ENCODE data around the gene PRG2.
A peak's percentile ranks its signal among the peaks of the same experiment; 100 is the strongest.
"Not testable (repeated sequence)": the region's sequence is repeated elsewhere in the genome, so short reads cannot be mapped to it uniquely, and the experiment has no call there.

The PRG2 gene

DNA sequence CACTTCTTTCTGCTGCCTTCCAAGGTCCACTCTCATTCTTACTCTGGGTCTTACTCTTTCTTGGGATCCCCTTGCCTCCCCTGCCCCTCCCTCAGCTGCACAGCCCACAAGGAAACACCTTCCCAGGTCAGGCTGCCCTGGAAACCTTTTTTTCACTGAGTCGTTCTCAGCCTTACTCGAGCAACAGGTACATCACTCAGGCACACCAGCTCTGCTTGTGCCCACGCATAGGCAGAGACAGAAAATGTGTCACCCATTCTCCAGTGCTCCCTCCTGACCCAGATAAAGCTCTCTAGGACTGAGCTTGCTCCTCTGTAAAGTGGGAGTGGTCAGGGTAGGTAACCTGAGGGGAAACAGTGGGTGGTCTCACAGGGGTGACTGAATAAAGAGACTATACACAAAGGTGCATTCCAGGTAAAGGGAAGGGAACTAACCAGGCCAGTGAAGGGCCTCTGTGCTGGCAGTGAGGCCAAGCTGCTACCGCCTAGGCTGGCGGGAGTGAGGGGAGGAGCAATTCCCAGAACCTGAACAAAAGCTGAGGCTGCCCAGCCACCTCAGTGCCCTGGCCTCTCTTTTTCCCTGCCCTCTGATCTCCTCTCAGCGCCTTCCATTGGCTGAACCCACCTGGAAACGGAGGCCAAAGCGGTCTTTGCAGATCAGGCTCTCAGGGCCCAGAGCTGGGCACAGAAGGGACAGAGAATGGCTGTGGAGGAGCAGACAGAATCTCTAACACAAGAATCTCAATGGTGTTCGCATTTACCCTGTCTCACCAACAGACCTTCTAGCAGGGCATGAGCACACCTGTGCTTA lies 25.4 kb downstream of the PRG2 start:
- no peak overlapping the region for H2BK5ac ChIP-seq (ENCODE audit: low read length)
- H2BK120ac ChIP-seq (ENCODE audit: low read depth, low read length) = no peak overlapping the region
- H2AFZ ChIP-seq (ENCODE audit: low read length) = peak overlapping the region; percentile 65
- peak overlapping the region; percentile 6 for H3K18ac ChIP-seq (ENCODE audit: low read length)
- H3K36me3 ChIP-seq (replicated peaks in 1 of 2; ENCODE audit: control insufficient read depth in 2 of 2, insufficient read depth in 2 of 2, low read length in 2 of 2) = no peaks in the 10 kb centered on the region
- no CpG with 5 or more reads among the region's 9 CpGs for WGBS, 2 donors (ENCODE audit: extremely low coverage in 2 of 2, insufficient read length in 2 of 2, insufficient replicate concordance in 1 of 2)
- no peak overlapping the region for H3K14ac ChIP-seq (ENCODE audit: low read length)
- no peak overlapping the region for H4K8ac ChIP-seq (ENCODE audit: low read depth, low read length)
- H3K9ac ChIP-seq (ENCODE audit: low read depth, low read length, poor library complexity) = no peak overlapping the region
- H3K4ac ChIP-seq (ENCODE audit: low read length) = no peak overlapping the region
- H3K4me1 ChIP-seq (ENCODE audit: control insufficient read depth in 2 of 2, insufficient read depth in 1 of 2, low read depth in 1 of 2, low read length in 2 of 2) = peaks cover 8 to 13% of the 10 kb centered on the region in 2 donors
- no peak overlapping the region for H2BK15ac ChIP-seq (ENCODE audit: low read length)
- no peak overlapping the region for H4K91ac ChIP-seq (ENCODE audit: low read depth, low read length, poor library complexity)
- H3K27me3 ChIP-seq (ENCODE audit: control insufficient read depth in 3 of 3, insufficient read depth in 3 of 3, low read depth in 1 of 3, low read length in 3 of 3) = peaks cover 0 to 27% (median 0%) of the 10 kb centered on the region in 3 experiments
- no peak overlapping the region for H3K27ac ChIP-seq (replicated peaks; ENCODE audit: low read length)
- no peak overlapping the region for H2BK12ac ChIP-seq (ENCODE audit: low read length)
- H3K4me3 ChIP-seq (ENCODE audit: low read length in 2 of 2) = no peak overlapping the region
- H3K9me3 ChIP-seq (replicated peaks in 1 of 2; ENCODE audit: control insufficient read depth in 2 of 2, insufficient read depth in 1 of 2, low read depth in 1 of 2, low read length in 2 of 2) = no peaks in the 10 kb centered on the region
- no peak overlapping the region for H3K4me2 ChIP-seq (ENCODE audit: insufficient read depth, low read length, poor library complexity, severe bottlenecking)
- H2AK5ac ChIP-seq (ENCODE audit: low read depth, low read length) = no peak overlapping the region
- H3K23ac ChIP-seq (ENCODE audit: low read depth, low read length, poor library complexity) = no peak overlapping the region
- DNase-seq (ENCODE audit: low spot score) = no peak
- no peaks in the 10 kb centered on the region for H3K79me1 ChIP-seq (ENCODE audit: low read depth, low read length)

- Histone ChIP-seq H3K4me2 (ENCODE audit: insufficient read depth, low read length, poor library complexity, severe bottlenecking) (no peak overlapping the region), H3K4me3 (ENCODE audit: low read length in 2 of 2) (no peak overlapping the region), H3K36me3 (replicated peaks in 1 of 2; ENCODE audit: control insufficient read depth in 2 of 2, insufficient read depth in 2 of 2, low read length in 2 of 2) (no peaks in the 10 kb centered on the region), H2BK120ac (ENCODE audit: low read depth, low read length) (no peak overlapping the region), H2BK15ac (ENCODE audit: low read length) (no peak overlapping the region), H3K4ac (ENCODE audit: low read length) (no peak overlapping the region), H4K8ac (ENCODE audit: low read depth, low read length) (no peak overlapping the region), H3K23ac (ENCODE audit: low read depth, low read length, poor library complexity) (no peak overlapping the region), H2BK12ac (ENCODE audit: low read length) (no peak overlapping the region), H4K91ac (ENCODE audit: low read depth, low read length, poor library complexity) (no peak overlapping the region), H3K79me1 (ENCODE audit: low read depth, low read length) (no peaks in the 10 kb centered on the region), H3K27ac (replicated peaks; ENCODE audit: low read length) (no peak overlapping the region), H3K9ac (ENCODE audit: low read depth, low read length, poor library complexity) (no peak overlapping the region), H3K18ac (ENCODE audit: low read length) (no peak overlapping the region), H3K9me3 (replicated peaks in 1 of 2; ENCODE audit: control insufficient read depth in 2 of 2, insufficient read depth in 1 of 2, low read depth in 1 of 2, low read length in 2 of 2) (no peaks in the 10 kb centered on the region), H2AFZ (ENCODE audit: low read length) (no peak overlapping the region), H3K14ac (ENCODE audit: low read length) (no peak overlapping the region), H2BK5ac (ENCODE audit: low read length) (peak overlapping the region; percentile 7), H3K27me3 (ENCODE audit: control insufficient read depth in 3 of 3, insufficient read depth in 3 of 3, low read depth in 1 of 3, low read length in 3 of 3) (peaks cover 0 to 32% (median 0%) of the 10 kb centered on the region in 3 experiments), H3K4me1 (ENCODE audit: control insufficient read depth in 2 of 2, insufficient read depth in 1 of 2, low read depth in 1 of 2, low read length in 2 of 2) (peaks cover 10 to 13% of the 10 kb centered on the region in 2 donors), H2AK5ac (ENCODE audit: low read depth, low read length) (no peak overlapping the region)
- WGBS, 2 donors (ENCODE audit: extremely low coverage in 2 of 2, insufficient read length in 2 of 2, insufficient replicate concordance in 1 of 2) = no CpG with 5 or more reads among the region's 7 CpGs
- DNase-seq (ENCODE audit: low spot score) = no peak
Observed at GRCh38 chr11:57363131-57364080, 27.0 kb downstream of the PRG2 start.

DNA sequence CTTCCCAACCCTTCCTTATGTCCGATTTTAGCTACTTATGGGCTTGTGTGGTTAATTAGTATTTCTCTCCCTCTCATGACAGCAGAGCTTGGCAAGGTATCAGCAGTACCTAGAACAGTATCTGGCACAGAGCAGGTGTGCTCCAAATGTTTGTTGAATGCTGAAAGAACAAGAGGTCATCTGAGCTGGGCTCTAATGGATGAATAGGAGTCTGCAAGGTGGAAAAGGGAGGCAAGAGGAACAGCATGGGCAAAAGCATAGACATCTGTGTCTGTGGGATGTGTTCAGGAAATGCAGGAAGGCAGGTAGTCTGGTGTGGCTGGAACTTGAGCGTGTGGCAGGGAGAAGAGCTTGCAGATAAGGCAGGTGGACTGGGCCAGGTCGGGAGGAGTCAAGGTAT lies 28.5 kb downstream of the PRG2 start:
- H2BK5ac ChIP-seq (ENCODE audit: low read length) = no peak overlapping the region
- no peak overlapping the region for H3K18ac ChIP-seq (ENCODE audit: low read length)
- H3K4ac ChIP-seq (ENCODE audit: low read length) = no peak overlapping the region
- H3K9ac ChIP-seq (ENCODE audit: low read depth, low read length, poor library complexity) = no peak overlapping the region
- no peak overlapping the region for H2BK120ac ChIP-seq (ENCODE audit: low read depth, low read length)
- H2AK5ac ChIP-seq (ENCODE audit: low read depth, low read length) = no peak overlapping the region
- H3K23ac ChIP-seq (ENCODE audit: low read depth, low read length, poor library complexity) = no peak overlapping the region
- peaks cover 0 to 36% (median 0%) of the 10 kb centered on the region in 3 experiments for H3K27me3 ChIP-seq (ENCODE audit: control insufficient read depth in 3 of 3, insufficient read depth in 3 of 3, low read depth in 1 of 3, low read length in 3 of 3)
- H3K9me3 ChIP-seq (replicated peaks in 1 of 2; ENCODE audit: control insufficient read depth in 2 of 2, insufficient read depth in 1 of 2, low read depth in 1 of 2, low read length in 2 of 2) = no peaks in the 10 kb centered on the region
- H3K79me1 ChIP-seq (ENCODE audit: low read depth, low read length) = no peaks in the 10 kb centered on the region
- H3K4me2 ChIP-seq (ENCODE audit: insufficient read depth, low read length, poor library complexity, severe bottlenecking) = no peak overlapping the region
- H4K91ac ChIP-seq (ENCODE audit: low read depth, low read length, poor library complexity) = no peak overlapping the region
- no peak overlapping the region for H2BK15ac ChIP-seq (ENCODE audit: low read length)
- no CpG with 5 or more reads among the region's 3 CpGs for WGBS, 2 donors (ENCODE audit: extremely low coverage in 2 of 2, insufficient read length in 2 of 2, insufficient replicate concordance in 1 of 2)
- no peak for DNase-seq (ENCODE audit: low spot score)
- H2AFZ ChIP-seq (ENCODE audit: low read length) = no peak overlapping the region
- H4K8ac ChIP-seq (ENCODE audit: low read depth, low read length) = no peak overlapping the region
- peak overlapping the region; percentile 40 for H3K14ac ChIP-seq (ENCODE audit: low read length)
- no peak overlapping the region for H3K27ac ChIP-seq (replicated peaks; ENCODE audit: low read length)
- no peaks in the 10 kb centered on the region for H3K36me3 ChIP-seq (replicated peaks in 1 of 2; ENCODE audit: control insufficient read depth in 2 of 2, insufficient read depth in 2 of 2, low read length in 2 of 2)
- H3K4me3 ChIP-seq (ENCODE audit: low read length in 2 of 2) = peak overlapping the region in 1 of 2 donors; percentile 3
- H3K4me1 ChIP-seq (ENCODE audit: control insufficient read depth in 2 of 2, insufficient read depth in 1 of 2, low read depth in 1 of 2, low read length in 2 of 2) = peaks cover 10 to 13% of the 10 kb centered on the region in 2 donors
- no peak overlapping the region for H2BK12ac ChIP-seq (ENCODE audit: low read length)

DNA sequence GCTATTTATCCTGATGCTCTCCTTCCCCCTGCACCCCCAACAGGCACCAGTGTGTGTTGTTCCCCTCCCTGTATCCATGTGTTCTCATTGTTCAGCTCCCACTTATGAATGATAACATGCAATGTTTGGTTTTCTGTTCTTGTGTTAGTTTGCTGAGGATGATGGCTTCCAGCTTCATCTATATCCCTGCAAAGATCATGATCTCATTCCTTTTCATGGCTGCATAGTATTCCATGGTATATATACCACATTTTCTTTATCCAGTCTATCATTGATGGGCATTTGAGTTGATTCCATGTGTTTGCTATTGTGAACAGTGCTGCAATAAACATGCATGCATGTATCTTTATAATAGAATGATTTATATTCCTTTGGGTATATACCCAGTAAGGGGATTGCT lies 29.0 kb downstream of the PRG2 start:
- not testable (repeated sequence) for H3K4ac ChIP-seq (ENCODE audit: low read length); H2BK15ac ChIP-seq (ENCODE audit: low read length); H4K8ac ChIP-seq (ENCODE audit: low read depth, low read length); H2BK5ac ChIP-seq (ENCODE audit: low read length); H3K23ac ChIP-seq (ENCODE audit: low read depth, low read length, poor library complexity); H3K4me3 ChIP-seq (ENCODE audit: low read length in 2 of 2); H4K91ac ChIP-seq (ENCODE audit: low read depth, low read length, poor library complexity); H3K9me3 ChIP-seq (replicated peaks in 1 of 2; ENCODE audit: control insufficient read depth in 2 of 2, insufficient read depth in 1 of 2, low read depth in 1 of 2, low read length in 2 of 2); H3K4me2 ChIP-seq (ENCODE audit: insufficient read depth, low read length, poor library complexity, severe bottlenecking); H3K79me1 ChIP-seq (ENCODE audit: low read depth, low read length); H2AK5ac ChIP-seq (ENCODE audit: low read depth, low read length); H3K18ac ChIP-seq (ENCODE audit: low read length); H3K27ac ChIP-seq (replicated peaks; ENCODE audit: low read length); DNase-seq (ENCODE audit: low spot score); H3K14ac ChIP-seq (ENCODE audit: low read length); H3K36me3 ChIP-seq (replicated peaks in 1 of 2; ENCODE audit: control insufficient read depth in 2 of 2, insufficient read depth in 2 of 2, low read length in 2 of 2); H2BK120ac ChIP-seq (ENCODE audit: low read depth, low read length); H2AFZ ChIP-seq (ENCODE audit: low read length); H3K9ac ChIP-seq (ENCODE audit: low read depth, low read length, poor library complexity); H2BK12ac ChIP-seq (ENCODE audit: low read length)
- Histone ChIP-seq H3K4me1 (ENCODE audit: control insufficient read depth in 2 of 2, insufficient read depth in 1 of 2, low read depth in 1 of 2, low read length in 2 of 2) (peaks cover 10 to 13% of the 10 kb centered on the region in 2 donors), H3K27me3 (ENCODE audit: control insufficient read depth in 3 of 3, insufficient read depth in 3 of 3, low read depth in 1 of 3, low read length in 3 of 3) (peaks cover 0 to 36% (median 0%) of the 10 kb centered on the region in 3 experiments)
